Activated naive CD4-positive, alpha-beta T cell treated with anti-CD3 and anti-CD28 coated beads, Interleukin-2, amount 10 ng/mL, durations not matched to agents 7 days and 5 days (primary cell): ENCODE results near the gene TUBGCP2.

Experiments used
- CTCF ChIA-PET: fragments of 350-600 bp; sonication (Branson Sonifier 250); formaldehyde crosslinking; loops from one replicate; lab custom pipeline; 2021; ENCODE audit warnings: antibody characterized with exemption; lab: Charles Lee
- DNase-seq: peaks from one replicate; pipeline ENCODE4 v3.0.0-alpha.2; 2020
- H3K27ac Mint-ChIP-seq: one replicate; pipeline ENCODE4 v1.8.0; 2021; ENCODE audit warnings: mild to moderate bottlenecking, moderate library complexity, mixed read lengths
- H3K27me3 Mint-ChIP-seq: one replicate; pipeline ENCODE4 v1.8.0; 2021; ENCODE audit warnings: mild to moderate bottlenecking, mixed read lengths
- H3K36me3 Mint-ChIP-seq: one replicate; pipeline ENCODE4 v1.8.0; 2021; ENCODE audit warnings: mixed read lengths
- H3K4me1 Mint-ChIP-seq: one replicate; pipeline ENCODE4 v1.8.0; 2021; ENCODE audit warnings: mixed read lengths
- H3K4me3 Mint-ChIP-seq: one replicate; pipeline ENCODE4 v1.8.0; 2021; ENCODE audit warnings: mild to moderate bottlenecking, moderate library complexity, mixed read lengths
- H3K9me3 Mint-ChIP-seq: one replicate; pipeline ENCODE4 v1.8.0; 2021; ENCODE audit warnings: mixed read lengths

The TUBGCP2 gene

DNA sequence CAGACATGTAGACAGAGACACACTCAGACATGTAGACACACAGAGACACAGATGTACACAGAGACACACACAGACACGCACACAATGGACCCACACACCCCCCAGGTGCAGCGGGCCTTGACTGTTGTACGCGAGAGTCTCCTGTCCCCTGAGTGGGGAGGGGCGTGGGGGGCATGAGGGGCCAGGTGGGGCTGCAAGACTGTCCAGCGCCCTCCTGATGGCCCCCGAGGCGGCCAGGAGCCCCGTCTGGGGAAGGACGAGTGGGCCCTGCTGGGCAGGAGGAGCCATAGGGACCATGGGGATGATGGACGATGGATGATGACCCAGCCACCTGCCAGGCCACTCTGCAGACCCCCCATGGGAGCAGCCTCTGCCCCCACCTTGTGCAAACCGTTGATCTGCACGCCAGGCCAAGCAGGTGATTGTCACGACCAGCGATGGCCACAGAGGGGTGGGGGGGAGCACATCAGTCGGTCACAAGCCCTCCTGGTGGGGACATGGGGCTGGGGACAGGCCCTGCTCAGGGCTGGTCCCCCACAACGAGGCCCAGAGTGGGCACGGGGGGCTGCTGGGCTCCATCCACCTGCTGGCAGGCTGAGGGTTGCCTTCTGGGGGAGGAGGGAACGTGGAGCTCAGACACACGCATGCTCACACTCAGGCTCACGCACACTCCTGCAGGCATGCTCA, 59.4 kb downstream of the TUBGCP2 start:
- Mint-ChIP-seq H3K27me3 (peaks cover 25% of the 10 kb centered on the region), H3K4me1 (peaks cover 2% of the 10 kb centered on the region), H3K4me3 (no peak overlapping the region), H3K27ac (no peak overlapping the region), H3K36me3 (no peaks in the 10 kb centered on the region), H3K9me3 (no peaks in the 10 kb centered on the region)
- DNase-seq: no peak
- CTCF ChIA-PET: no interaction called here

GRCh38 chr10:133248334-133248715, 60.3 kb downstream of the TUBGCP2 start:
- DNase-seq: no peak
- no peak overlapping the region for H3K4me3 Mint-ChIP-seq
- CTCF ChIA-PET: no interaction called here
- H3K4me1 Mint-ChIP-seq: peaks cover 2% of the 10 kb centered on the region
- peaks cover 33% of the 10 kb centered on the region for H3K27me3 Mint-ChIP-seq
- no peaks in the 10 kb centered on the region for H3K36me3 Mint-ChIP-seq
- no peak overlapping the region for H3K27ac Mint-ChIP-seq
- no peaks in the 10 kb centered on the region for H3K9me3 Mint-ChIP-seq

DNA sequence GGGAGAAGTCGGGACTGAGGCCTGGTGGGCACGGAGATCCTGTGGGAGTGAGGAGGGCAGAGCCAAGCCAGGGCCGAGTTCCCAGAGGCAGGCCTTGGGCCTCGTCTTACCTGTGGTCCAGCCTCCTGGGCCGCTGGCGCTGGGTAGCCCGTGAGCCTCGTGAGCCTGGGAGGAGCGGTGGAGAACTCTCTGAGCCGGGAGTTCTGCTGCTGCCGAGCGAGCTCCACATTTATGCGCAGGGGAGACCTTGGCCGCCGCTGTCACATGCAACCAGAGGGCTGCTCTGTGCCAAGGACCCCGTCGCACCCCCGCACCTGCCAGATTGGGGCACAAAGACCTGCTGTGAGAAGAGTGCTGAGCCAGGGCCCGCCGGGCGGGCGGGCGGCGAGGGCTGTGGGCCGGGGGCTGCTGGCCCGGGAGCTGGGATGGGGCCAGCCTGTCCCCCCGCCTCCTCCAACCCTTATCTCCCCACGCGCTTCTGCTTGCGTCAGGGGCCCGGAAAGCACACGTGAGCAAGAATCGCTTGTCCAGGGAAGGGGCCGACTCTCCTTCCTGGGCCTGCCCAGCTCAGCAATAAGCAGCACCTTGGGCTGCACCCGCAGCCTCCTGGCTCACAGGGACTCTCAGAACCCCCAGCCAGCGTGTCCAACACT, 60.9 kb downstream of the TUBGCP2 start:
- peaks cover 5% of the 10 kb centered on the region for H3K4me1 Mint-ChIP-seq
- DNase-seq: no peak
- H3K36me3 Mint-ChIP-seq: no peaks in the 10 kb centered on the region
- H3K27me3 Mint-ChIP-seq: peaks cover 38% of the 10 kb centered on the region
- no peak overlapping the region for H3K27ac Mint-ChIP-seq
- no peaks in the 10 kb centered on the region for H3K9me3 Mint-ChIP-seq
- CTCF ChIA-PET: no interaction called here
- no peak overlapping the region for H3K4me3 Mint-ChIP-seq

DNA sequence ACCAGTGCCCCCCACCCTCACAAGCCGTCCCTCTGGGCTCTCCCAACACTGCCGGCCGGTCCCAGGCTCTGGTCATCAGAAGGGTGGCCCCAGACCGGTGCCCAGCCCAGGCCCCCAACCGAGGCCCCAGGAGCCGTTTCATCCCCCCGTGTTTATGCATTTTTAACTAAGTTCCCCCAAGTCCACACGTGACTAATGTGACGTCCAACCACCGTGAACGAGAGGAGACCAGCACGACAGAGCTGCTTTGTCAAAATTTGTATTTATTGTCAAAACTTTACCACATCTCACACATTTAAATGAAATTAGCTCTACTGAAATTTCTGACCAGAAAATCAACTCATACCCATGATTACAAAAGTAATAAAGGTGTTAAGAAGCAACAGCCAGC, 62.4 kb downstream of the TUBGCP2 start:
- Mint-ChIP-seq H3K36me3 (no peaks in the 10 kb centered on the region), H3K9me3 (no peaks in the 10 kb centered on the region), H3K27me3 (peaks cover 50% of the 10 kb centered on the region), H3K27ac (no peak overlapping the region), H3K4me3 (no peak overlapping the region), H3K4me1 (peaks cover 15% of the 10 kb centered on the region)
- DNase-seq: no peak
- CTCF ChIA-PET: interaction anchor here (0.8 to 0.9 kb wide), 2 partner anchors 13 to 82 kb away, joined by 3 read pairs; no protein-coding TSS in a partner anchor

DNA sequence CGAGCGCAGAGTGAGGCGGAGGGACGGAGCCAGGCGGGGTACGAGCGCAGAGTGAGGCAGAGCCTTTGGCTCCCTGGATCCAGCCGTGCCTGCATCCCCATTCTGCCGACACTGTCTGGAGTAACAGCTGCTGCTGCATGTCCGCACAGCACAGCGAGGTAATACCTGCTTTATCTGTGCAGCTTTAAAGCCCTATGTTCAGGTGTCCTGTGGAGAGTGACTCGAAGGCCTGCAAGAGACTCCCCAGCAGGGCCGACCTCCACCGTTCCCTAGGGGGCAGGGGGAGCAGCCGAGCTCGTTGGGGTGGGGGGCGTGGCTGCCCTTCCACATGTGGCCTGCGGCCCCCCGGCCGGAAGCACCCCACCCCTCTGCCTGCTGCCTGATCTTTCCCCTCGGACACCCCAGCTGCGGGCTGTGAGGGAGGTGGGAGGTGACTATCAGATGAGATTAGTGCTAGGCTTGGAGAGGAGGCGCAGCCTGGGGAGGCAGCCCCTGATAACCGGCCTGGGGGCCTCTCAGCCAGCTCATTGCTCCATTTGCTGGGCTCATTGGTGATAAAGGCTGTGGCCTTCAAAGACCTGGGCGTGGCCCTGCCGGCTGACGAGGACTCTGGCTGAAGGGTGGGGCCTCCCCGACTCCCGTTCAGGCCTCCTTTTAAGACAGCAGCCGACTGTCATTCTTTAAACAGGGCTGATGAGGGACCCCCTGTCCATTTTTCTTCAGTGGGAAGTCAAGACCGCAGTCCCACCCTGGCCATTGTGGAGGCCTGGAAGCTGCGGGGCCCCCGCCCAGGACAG, 63.0 kb downstream of the TUBGCP2 start:
- no peak for DNase-seq
- Mint-ChIP-seq H3K4me3 (no peak overlapping the region), H3K27me3 (peaks cover 56% of the 10 kb centered on the region), H3K9me3 (no peaks in the 10 kb centered on the region), H3K27ac (no peak overlapping the region), H3K4me1 (peaks cover 21% of the 10 kb centered on the region), H3K36me3 (no peaks in the 10 kb centered on the region)
- CTCF ChIA-PET: interaction anchor here (0.8 to 0.9 kb wide), 2 partner anchors 14 to 83 kb away, joined by 3 read pairs; no protein-coding TSS in a partner anchor

GRCh38 chr10:133243593-133243992, 65.1 kb downstream of the TUBGCP2 start:
- DNase-seq: no peak
- CTCF ChIA-PET: interaction anchor here (1.2 kb wide), 1 partner anchor 32 kb away, joined by 3 read pairs; no protein-coding TSS in a partner anchor
- Mint-ChIP-seq H3K9me3 (no peaks in the 10 kb centered on the region), H3K27ac (no peak overlapping the region), H3K36me3 (no peaks in the 10 kb centered on the region), H3K4me1 (peaks cover 21% of the 10 kb centered on the region), H3K4me3 (no peak overlapping the region), H3K27me3 (peaks cover 67% of the 10 kb centered on the region)

DNA sequence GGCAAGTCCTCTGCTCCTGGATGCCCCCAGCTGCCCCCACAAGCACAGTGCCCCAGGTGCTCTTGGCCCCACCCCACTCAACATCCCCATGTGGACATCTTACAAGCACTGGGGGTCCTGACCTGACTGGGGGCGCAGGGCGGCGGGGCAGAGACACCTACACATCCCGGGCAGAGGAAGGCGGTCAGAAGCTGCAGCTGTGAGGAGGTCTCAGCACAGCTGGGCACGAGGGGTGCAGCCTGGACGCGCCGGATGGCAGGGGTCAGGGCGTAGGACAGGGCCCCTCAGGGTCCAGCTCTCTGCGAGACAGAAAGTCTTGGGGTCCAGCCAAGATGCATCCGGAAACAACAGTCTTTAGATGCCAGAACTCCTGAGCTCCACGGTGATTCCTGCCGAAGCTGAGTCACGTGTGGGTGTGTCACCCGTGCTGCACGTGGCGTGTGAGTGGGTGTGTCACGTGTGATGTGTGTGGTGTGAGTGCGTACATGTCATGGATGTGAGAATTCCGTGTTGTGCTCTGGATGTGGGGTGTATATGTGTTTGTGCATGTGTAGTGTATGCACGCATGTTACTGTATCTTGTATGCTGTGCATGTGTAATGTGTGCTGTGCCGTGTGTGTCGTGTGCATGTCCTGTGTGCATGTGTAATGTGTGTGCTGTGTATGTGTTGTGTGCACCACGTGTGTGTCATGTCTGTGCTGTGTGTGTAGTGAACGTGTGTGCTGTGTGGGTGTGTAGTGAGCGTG, 65.9 kb downstream of the TUBGCP2 start:
- H3K4me3 Mint-ChIP-seq: no peak overlapping the region
- no peak for DNase-seq
- peaks cover 21% of the 10 kb centered on the region for H3K4me1 Mint-ChIP-seq
- peaks cover 75% of the 10 kb centered on the region for H3K27me3 Mint-ChIP-seq
- H3K27ac Mint-ChIP-seq: no peak overlapping the region
- no peaks in the 10 kb centered on the region for H3K9me3 Mint-ChIP-seq
- no peaks in the 10 kb centered on the region for H3K36me3 Mint-ChIP-seq
- CTCF ChIA-PET: interaction anchor here (1.2 kb wide), 2 partner anchors 33 to 65 kb away, joined by 3 read pairs; no protein-coding TSS in a partner anchor

DNA sequence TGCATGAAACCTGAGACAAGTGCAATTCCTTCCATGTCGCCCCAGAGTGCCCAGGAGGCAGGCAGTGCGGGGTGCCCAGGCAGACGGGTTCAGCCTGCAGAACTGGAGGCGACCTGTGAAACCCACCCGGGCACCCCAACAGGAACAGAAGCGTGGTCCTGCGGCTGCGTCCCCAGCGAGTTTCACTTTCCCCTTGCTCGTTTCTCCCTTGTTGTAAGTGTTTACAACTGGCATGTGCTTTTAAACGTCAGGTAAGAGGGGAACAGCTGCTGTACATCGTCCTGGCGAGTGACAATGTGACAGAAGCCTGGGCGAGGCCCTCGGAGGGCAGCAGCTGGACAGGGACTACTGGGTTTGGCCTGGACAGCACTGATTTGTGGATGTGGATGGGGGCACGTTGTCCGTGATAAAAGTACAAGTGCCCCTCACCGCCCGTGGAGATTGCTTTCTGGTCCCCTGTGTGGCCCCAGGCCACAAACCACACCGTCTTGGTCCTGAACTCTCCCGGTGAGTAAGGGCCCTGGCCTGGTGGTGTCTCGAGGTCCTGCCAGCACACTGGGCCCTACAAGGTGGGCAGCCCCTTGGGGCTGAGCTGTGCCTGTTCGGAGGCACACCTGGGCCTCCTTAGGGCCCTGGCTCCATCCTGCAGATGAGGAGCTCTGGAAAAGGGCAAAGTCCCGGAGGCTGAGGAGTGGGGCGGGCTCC, 67.0 kb downstream of the TUBGCP2 start:
- H3K9me3 Mint-ChIP-seq: no peaks in the 10 kb centered on the region
- H3K36me3 Mint-ChIP-seq: no peaks in the 10 kb centered on the region
- no peak overlapping the region for H3K27ac Mint-ChIP-seq
- CTCF ChIA-PET: interaction anchor here (1.2 kb wide), 1 partner anchor 67 kb away, joined by 3 read pairs; no protein-coding TSS in a partner anchor
- peaks cover 79% of the 10 kb centered on the region for H3K27me3 Mint-ChIP-seq
- peak; percentile 64 for DNase-seq
- peaks cover 20% of the 10 kb centered on the region for H3K4me1 Mint-ChIP-seq
- H3K4me3 Mint-ChIP-seq: peak overlapping the region; percentile 71

DNA sequence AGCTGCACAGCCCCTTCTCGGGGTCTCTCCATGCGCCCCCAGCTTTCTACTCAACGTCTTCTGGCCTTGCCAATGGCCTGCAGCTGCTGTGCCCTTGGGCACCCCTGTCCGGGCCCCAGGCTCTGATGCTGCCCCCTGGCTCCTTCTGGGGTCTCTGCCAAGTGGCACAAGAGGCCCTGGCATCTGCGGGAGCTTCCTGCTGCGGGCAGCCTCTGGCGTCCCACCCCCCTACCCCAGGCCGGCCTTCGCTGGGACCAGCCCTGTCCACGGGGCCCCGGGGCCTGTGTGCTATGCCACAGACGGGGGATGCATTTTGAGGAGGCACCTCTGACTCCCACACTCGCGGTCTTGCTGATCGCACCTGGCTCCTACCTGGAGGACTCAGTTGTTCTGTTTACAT, 68.7 kb downstream of the TUBGCP2 start:
- DNase-seq: no peak
- Mint-ChIP-seq H3K4me1 (peaks cover 25% of the 10 kb centered on the region), H3K27ac (no peak overlapping the region), H3K9me3 (no peaks in the 10 kb centered on the region), H3K4me3 (no peak overlapping the region), H3K36me3 (no peaks in the 10 kb centered on the region), H3K27me3 (peaks cover 93% of the 10 kb centered on the region)
- CTCF ChIA-PET: no interaction called here

GRCh38 chr10:133238466-133238804, 70.2 kb downstream of the TUBGCP2 start:
- H3K9me3 Mint-ChIP-seq: no peaks in the 10 kb centered on the region
- no peak overlapping the region for H3K4me3 Mint-ChIP-seq
- H3K4me1 Mint-ChIP-seq: peaks cover 27% of the 10 kb centered on the region
- no peak for DNase-seq
- no peaks in the 10 kb centered on the region for H3K36me3 Mint-ChIP-seq
- CTCF ChIA-PET: no interaction called here
- no peak overlapping the region for H3K27ac Mint-ChIP-seq
- peaks cover 99% of the 10 kb centered on the region for H3K27me3 Mint-ChIP-seq

- no peaks in the 10 kb centered on the region for H3K9me3 Mint-ChIP-seq
- no peaks in the 10 kb centered on the region for H3K36me3 Mint-ChIP-seq
- DNase-seq: no peak
- H3K4me1 Mint-ChIP-seq: peaks cover 24% of the 10 kb centered on the region
- CTCF ChIA-PET: no interaction called here
- H3K4me3 Mint-ChIP-seq: no peak within 1 kb of the TSS
- H3K27me3 Mint-ChIP-seq: peaks cover 100% of the 10 kb centered on the region
- no peak within 1 kb of the TSS for H3K27ac Mint-ChIP-seq
These were observed 70.8 kb downstream of the TUBGCP2 start, which contains the start of gene VENTX for GRCh38 chr10:133237588-133238465. Gene VENTX, plus strand, starts transcription at chr10:133237855. Its CDS starts 60 bp downstream, at chr10:133237915.

DNA sequence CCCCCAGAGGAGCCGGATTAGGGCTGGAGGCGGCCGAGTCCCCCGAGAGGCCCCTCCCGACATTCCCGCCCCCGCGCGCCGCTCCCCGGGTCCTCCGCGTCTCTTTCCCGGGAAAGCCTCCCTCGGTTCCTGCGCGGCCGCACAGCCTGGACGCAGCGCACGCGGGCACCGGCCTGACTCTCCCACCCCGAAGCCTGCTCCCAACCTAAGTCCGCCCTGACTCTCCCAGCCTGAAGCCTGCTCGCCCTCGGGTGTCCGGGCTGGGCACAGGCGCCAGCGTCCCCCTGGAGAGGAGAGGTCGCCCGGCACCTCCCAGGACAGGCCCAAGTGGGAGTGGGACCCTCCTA, 71.5 kb downstream of the TUBGCP2 start:
- no peak overlapping the region for H3K4me3 Mint-ChIP-seq
- DNase-seq: no peak
- H3K27me3 Mint-ChIP-seq: peaks cover 100% of the 10 kb centered on the region
- no peaks in the 10 kb centered on the region for H3K36me3 Mint-ChIP-seq
- no peaks in the 10 kb centered on the region for H3K9me3 Mint-ChIP-seq
- CTCF ChIA-PET: no interaction called here
- peaks cover 21% of the 10 kb centered on the region for H3K4me1 Mint-ChIP-seq
- H3K27ac Mint-ChIP-seq: no peak overlapping the region
